Activated T-helper 9 cell treated with anti-CD3 and anti-CD28 coated beads, Interleukin-2, amount 50 U/mL, for 16 hours (primary cell): ENCODE data around the gene ERC2.

Experiments
- DNase-seq: peaks from one replicate; pipeline ENCODE4 v3.0.0-alpha.2; 2020; ENCODE audit warnings: low read depth

The ERC2 gene

GRCh38 chr3:56366641-56367162, 101.6 kb downstream of the ERC2 start:
- DNase-seq = no peak

GRCh38 chr3:56365905-56366640, 102.2 kb downstream of the ERC2 start:
- no peak for DNase-seq

DNA sequence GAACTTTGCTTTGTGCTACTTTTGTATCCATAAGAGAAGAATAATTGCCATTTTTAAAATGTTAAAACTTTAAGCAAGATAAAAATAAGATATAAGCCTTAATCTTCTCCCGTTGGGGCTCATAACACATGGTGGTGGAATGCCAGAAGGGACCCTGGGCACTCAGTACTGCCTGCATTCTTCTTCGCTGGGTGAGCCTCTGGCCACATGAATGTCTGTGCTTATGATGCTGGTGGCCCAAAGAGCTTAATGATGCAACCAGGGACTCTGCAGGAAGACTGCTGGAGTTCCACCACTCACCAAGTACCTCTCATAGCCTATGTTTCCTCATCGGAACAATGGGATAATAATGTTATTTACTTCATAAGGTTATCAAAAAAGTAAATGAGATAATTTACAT, 103.6 kb downstream of the ERC2 start:
- no peak for DNase-seq

- DNase-seq = no peak
Observed at GRCh38 chr3:56363720-56364119, 104.5 kb downstream of the ERC2 start.

DNA sequence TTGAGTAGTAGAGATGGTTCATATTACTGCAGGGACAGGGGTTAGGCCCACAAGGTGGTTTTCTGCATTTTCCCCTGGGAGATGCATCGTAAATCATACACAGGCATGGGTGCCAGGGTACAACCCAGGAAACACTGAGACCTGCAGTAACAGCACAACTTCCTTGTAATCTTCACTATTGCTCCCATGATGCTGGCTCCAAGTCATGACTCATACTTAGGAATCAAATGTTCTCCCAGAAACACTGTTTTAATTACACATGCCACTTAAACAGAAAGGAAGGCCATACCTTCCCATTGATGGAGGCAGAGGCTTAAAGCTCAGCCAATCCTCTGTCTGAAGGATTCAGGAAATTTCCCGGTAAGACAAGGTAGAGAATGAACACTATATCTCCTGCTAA, 106.5 kb downstream of the ERC2 start:
- DNase-seq = no peak

GRCh38 chr3:56357266-56357665, 111.0 kb downstream of the ERC2 start:
- DNase-seq = no peak

DNA sequence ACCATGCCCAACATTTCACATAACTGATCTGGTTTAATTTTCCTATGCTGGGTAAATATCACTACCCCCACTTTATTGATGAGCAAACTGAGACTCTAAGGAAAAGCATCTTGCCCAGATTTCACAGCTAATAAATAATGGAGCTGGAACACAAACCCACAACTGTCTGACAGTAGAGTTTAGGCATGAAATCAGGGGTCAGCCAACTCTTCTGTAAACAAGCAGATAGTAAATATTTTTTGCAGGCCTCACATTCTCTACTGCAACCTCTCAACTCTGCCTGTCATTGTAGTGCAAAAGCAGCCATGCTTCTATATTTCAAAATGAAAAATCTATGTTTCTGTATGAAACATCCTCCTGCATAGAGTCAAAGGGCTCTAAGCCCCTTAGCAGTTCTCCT, 111.5 kb downstream of the ERC2 start:
- DNase-seq = no peak

- DNase-seq = no peak
Observed at GRCh38 chr3:56355570-56356185, 112.6 kb downstream of the ERC2 start.

DNA sequence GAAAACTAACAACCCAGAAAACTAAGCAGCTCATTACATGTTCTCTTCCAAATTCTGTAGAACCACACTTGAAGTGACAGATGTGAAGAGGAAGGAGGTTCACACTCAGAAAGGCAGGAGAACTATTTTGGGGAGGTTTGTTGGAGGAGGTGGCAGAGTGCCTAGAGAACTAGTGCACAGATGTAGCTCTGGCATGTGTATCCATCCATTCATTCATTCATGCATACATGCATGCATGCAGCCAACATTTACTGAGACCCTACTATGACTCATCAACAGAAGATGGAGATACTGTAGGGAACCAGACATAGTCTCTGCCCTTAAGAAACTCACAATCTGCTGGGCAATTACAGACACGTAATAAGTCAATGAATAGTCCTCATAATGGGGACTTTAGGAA, 116.7 kb downstream of the ERC2 start:
- DNase-seq = no peak

GRCh38 chr3:56347219-56347871, 120.9 kb downstream of the ERC2 start:
- no peak for DNase-seq

DNA sequence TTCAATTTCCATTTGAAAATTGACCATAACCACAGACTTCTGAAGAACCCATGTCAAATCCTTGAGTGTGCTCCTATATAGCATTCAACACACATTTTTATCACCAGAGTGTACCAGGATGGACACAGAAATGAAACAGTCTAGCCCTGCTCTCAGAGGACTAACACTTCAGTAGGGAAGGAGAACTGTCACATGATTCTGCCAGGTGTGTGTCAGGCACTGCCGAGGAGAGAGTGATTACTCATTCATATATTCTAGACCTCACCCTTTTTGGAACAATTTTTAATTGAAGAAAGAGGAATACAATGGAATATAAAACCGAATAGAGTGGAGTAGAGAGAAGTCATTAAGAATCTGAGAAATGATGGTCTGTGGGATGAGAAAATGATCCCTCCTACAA, 125.8 kb downstream of the ERC2 start:
- DNase-seq = no peak

GRCh38 chr3:56339671-56340070, 128.6 kb downstream of the ERC2 start:
- DNase-seq = no peak

- DNase-seq = no peak
Observed at GRCh38 chr3:56339244-56339643, 129.0 kb downstream of the ERC2 start.

- DNase-seq = no peak
Observed at GRCh38 chr3:56336023-56336422, 132.2 kb downstream of the ERC2 start.

DNA sequence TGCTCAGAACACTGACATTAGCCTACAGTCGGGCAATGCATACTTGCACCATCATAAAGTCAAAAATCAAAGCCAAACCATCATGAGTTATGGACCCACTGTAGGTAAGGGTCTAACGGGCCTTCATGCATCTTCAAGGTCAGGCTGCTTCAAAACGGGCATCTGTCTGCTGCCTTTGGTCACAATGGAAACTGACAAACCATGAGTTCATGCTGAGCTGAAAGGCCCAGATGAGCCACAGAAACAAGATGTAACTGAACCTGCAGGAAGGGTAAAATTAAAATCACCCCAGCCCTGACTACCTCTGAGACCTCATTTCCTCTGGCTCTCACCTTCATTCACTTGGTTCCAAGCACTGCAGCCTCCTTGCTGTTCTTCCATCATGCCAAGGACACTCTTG, 143.8 kb downstream of the ERC2 start:
- DNase-seq = no peak

- DNase-seq = no peak
Observed at GRCh38 chr3:56323986-56324420, 144.3 kb downstream of the ERC2 start.

DNA sequence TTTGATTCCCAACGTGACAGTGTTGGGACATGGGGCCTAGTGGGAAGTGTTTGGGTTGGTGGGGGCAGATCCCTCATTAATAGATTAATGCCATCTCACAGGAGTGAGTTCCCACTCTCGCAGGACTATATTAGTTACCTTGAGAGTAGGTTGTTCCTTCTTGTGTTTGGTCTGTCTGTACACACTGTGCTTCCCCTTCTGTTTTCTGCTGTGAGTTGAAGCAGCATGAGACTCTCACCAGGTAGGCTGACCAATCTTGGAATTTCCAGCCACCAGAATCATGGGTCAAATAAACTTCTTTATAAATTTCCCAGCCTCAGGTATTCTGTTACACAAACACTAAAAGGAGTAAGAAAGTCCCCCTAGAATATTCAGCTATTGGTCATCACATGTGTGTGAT, 145.4 kb downstream of the ERC2 start:
- no peak for DNase-seq

- no peak for DNase-seq
Observed at GRCh38 chr3:56321892-56322291, 146.4 kb downstream of the ERC2 start.

DNA sequence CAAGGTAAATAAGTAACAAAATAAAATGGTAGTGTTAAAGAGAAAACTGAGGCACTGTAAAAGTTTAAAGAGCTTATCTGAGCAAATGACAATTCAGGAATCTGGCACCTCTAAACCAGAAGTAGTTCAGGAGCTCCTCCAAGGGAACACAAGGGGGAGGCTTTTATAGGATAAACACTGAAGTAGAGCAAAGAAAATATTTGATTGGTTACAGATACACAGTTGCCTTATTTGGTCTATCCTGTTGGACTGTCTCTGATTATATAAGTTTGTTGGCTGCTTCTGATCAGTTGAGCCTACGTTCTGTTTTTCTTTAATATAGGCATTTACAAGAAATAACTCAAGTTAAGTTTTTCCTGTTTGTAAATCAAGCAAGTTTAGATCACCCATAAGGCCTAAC, 146.9 kb downstream of the ERC2 start:
- DNase-seq = no peak

DNA sequence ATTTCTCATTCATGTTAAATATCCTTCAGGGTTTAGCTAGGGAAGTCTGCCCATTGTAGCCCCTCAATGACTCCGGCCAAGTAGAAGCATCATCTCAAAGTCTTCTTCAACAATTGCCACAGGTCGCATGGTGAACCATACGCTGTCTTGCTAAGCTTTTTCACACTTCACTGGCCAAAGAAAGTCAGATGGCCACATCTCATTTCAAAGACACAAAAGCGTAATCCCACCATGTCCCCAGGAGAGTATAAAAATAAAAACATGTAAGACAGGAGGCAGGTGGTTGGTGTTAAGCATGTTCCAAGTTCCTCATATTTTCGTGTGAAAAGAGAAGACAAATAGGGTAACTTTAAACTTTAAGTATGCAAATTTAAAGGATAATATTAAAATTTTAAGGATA, 147.4 kb downstream of the ERC2 start:
- DNase-seq = no peak

- no peak for DNase-seq
Observed at GRCh38 chr3:56318891-56319290, 149.4 kb downstream of the ERC2 start.

GRCh38 chr3:56316944-56317343, 151.3 kb downstream of the ERC2 start:
- no peak for DNase-seq

DNA sequence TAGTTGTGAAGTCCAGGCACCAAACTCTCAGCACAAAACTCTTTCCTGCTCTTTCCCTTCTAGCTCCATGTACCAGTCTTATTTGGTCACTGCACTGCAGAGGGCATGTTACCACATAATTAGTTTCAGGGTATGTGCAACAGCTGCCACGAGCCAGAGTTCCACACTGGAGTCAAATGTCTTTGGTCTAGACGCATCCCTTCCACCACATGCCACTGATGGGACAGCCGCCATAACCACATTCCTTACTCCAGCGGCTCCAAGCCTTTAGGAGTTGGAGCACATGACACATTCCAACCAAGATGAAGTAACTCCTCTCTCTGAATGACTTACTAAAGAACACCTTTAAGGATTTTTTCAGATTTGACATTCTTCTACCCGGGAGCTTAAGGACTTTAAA, 153.4 kb downstream of the ERC2 start:
- DNase-seq = no peak
